NCI-H1417 treated with DMSO at 0.1 percent for 48 hours (cell line): ENCODE results near the gene UGT1A7.

Experiments
- DNase-seq: peaks from one replicate; lab custom pipeline; 2025; lab: John Stamatoyannopoulos, UW

UGT1A7 gene

DNA sequence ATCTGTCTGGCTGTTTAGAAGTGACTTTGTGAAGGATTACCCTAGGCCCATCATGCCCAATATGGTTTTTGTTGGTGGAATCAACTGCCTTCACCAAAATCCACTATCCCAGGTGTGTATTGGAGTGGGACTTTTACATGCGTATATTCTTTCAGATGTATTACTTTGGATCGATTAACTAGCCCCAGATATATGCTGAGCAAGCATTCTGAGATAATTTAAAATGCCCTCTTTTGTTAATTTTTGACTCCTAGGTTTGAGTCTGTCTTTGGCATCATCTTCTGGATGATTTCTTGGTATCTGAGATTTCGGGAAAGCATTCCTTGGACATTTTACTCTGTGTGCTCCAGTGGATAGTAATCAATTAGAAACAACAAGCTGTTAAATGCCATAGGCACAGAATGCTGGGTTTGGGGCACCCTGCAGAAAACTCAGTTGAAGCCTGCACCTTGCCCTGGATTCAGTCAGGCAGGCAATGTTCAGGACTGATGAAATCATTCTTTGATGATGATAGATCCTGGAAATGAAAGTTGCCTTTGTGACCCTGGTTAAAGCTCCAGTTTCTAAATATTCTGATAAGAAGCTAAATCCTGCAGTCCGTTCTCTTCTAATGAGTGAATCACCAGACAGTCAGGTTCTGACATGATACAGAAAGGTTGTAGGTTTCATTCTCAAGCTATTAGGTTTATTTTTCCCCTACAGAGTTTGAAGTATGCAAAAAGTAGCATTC is 79.5 kb downstream of the UGT1A7 start:
- DNase-seq = no peak

DNA sequence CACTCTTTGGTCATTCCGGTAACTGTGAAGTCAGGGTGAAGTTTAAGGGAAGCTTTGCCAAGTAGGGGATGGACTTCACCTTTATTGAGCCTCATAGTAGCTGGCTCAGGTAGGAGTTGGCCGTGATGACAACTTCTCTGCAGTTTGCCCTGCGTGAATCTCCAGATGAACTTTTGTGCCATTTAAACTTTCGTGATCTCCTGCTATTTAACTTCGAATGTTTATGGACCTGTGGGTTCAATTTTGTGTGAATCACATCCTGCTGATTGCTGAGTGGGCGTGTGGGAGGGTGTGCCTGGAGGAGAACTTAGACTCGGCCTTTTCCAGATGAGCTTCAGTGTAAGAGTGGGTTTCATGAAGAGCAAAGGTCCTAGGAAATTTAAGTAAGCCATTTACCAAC is 82.6 kb downstream of the UGT1A7 start:
- DNase-seq = no peak

DNA sequence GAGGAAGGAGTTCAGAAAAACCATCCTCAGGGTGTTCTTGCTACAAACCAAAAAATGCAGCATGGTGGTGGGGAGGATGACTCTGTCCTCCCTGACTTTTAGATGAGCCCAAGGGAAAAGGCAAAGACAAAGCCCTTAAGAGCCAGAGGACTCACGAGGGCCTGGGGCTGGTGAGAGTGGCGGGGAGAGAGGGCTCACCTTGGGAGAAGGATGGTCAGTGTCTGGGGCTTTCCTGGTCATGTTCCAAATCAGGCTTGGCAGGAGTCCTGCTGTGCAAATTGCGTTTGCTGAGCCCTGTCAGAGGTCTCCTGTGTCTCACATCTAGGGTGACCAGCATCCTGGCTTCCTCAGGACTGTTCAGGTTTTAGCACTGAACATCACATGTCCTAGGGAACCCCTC is 83.1 kb downstream of the UGT1A7 start:
- DNase-seq = no peak

DNA sequence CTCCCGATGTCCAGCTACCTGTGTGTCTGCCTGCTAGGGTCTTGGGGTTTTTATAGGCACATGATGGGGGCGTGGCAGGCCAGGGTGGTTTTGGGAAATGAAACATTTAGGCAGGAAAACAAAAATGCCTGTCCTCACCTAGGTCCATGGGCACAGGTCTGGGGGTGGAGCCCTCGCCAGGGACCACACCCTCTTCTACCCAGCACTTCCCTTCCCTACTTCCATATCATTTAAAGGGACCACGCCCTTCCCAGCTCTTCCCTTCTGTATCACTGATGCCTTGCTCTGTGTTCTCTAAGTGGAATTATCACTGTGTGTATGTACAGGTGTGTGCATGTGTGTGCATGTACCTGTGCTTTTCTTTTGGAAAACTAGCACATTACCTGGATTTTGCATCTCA is 84.7 kb downstream of the UGT1A7 start:
- DNase-seq = no peak

DNA sequence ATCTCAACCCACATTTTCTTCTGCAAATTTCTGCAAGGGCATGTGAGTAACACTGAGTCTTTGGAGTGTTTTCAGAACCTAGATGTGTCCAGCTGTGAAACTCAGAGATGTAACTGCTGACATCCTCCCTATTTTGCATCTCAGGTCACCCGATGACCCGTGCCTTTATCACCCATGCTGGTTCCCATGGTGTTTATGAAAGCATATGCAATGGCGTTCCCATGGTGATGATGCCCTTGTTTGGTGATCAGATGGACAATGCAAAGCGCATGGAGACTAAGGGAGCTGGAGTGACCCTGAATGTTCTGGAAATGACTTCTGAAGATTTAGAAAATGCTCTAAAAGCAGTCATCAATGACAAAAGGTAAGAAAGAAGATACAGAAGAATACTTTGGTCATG is 86.4 kb downstream of the UGT1A7 start:
- DNase-seq = no peak

DNA sequence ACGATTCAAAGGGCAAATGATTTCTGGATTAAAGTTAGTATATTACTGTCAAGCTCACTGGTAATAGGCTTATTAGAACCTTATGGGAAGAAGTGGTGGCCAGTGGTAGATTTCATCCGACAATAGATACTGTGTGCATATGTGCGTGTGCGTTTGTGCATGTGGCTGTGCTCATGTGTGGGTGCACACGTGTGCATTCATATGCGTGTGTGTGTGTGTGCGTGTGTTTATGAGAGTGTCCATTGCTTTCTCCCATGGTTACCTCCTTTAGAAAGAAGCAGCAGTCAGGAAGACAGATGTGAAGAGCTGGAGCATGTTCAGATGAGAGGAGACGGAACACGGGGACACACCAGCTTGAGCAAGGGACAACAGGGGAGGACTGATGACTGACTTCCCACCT is 87.6 kb downstream of the UGT1A7 start:
- no peak for DNase-seq

DNA sequence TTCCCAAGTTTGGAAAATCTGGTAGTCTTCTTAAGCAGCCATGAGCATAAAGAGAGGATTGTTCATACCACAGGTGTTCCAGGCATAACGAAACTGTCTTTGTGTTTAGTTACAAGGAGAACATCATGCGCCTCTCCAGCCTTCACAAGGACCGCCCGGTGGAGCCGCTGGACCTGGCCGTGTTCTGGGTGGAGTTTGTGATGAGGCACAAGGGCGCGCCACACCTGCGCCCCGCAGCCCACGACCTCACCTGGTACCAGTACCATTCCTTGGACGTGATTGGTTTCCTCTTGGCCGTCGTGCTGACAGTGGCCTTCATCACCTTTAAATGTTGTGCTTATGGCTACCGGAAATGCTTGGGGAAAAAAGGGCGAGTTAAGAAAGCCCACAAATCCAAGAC is 90.5 kb downstream of the UGT1A7 start:
- DNase-seq = no peak

DNA sequence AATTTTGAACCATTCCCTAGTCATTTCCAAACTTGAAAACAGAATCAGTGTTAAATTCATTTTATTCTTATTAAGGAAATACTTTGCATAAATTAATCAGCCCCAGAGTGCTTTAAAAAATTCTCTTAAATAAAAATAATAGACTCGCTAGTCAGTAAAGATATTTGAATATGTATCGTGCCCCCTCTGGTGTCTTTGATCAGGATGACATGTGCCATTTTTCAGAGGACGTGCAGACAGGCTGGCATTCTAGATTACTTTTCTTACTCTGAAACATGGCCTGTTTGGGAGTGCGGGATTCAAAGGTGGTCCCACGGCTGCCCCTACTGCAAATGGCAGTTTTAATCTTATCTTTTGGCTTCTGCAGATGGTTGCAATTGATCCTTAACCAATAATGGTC is 90.9 kb downstream of the UGT1A7 start:
- DNase-seq = no peak

DNA sequence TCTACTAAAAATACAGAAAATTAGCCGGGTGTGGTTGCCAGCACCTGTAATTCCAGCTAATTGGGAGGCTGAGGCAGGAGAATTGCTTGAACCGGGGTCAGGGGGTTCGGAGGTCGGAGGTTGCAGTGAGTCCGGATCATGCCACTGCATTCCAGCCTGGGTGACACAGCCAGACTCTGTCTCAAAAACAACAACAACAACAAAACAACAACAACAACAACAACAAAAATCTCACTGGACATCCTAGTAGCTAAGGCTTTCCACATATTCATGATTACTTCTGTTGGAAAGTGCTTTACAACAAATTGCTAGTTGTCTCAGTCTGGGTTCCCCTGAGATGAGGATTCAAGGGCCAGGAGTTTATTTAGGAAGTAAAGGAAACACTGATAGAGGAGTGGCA is 92.2 kb downstream of the UGT1A7 start:
- DNase-seq = no peak

DNA sequence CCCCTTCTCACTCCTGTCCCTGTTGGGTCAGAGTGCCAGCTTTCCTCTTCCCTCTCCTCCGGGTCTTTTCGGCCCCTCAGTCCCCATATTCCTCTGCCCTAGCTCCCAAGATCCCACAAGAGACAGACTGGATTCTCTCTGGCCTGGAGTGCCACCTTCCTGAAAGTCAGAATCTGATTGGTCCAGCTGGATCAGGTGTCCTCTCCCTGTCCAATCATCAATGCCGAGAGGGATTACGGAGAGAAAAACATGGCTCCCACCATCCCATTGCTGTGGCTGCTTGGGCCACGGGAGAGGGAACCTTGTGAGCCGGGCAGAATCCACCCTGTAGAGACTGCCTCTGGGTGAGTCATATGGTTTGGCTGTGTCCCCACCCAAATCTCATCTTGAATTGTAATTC is 93.7 kb downstream of the UGT1A7 start:
- DNase-seq = no peak

DNA sequence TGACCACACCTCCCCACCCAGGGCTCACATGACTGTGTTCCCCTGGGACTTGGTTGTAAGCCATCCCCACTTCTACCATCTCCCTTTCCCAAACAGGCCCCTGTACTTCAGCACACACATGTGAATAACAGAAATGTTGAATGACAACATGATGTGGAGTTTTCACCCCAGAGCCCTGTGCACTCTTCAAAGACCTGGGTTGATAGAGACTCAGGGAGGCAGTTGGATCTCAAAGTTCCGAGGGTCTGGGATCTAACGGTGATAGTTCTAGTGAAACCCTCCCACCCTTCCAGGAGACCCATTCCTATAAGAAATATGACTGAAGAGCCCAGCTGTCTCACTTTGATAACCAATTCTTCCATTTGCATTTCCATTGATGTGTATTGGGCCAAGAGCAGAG is 96.3 kb downstream of the UGT1A7 start, which contains the start of gene MROH2A:
Gene MROH2A (plus strand): TSS at position 301 of the 400 bp plus-strand sequence. CDS start 1,029 bp downstream, outside the sequence.
- DNase-seq = no peak

DNA sequence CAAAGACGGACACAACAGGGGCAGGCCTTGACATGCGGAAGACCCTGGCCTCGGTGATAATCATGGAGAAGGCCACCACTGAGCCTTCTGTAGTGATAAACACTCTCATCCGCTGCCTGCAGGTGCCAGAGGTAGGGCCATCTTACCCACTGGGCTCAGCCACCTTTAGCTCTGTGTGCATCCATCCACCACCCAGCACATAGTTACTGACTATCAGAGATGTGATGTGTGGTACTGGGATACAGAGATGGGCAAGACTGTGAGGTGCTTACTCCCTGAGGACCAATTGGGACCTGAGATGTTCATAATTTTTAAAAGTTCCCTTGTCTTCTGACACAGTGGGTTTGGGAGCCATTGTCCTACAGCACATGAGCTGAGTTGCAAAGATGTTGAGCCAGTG is 98.0 kb downstream of the UGT1A7 start:
- no peak for DNase-seq

DNA sequence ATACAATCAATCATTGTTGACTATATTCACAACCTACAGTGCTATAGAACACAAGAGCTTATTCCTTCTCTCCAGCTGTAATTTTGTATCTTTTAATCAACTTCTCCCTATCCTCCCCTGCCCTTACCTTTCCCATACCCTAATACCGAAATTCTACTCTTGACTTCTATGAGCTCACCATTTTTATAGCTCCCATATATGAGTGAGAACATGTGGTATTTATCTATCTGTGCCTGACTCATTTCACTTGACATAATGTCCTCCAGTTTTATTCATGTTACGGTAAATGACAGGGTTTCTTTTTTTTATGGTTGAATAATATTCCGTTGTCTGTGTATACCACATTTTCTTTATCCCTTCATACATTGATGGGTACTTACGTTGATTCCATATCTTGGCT is 99.1 kb downstream of the UGT1A7 start:
- DNase-seq = no peak

DNA sequence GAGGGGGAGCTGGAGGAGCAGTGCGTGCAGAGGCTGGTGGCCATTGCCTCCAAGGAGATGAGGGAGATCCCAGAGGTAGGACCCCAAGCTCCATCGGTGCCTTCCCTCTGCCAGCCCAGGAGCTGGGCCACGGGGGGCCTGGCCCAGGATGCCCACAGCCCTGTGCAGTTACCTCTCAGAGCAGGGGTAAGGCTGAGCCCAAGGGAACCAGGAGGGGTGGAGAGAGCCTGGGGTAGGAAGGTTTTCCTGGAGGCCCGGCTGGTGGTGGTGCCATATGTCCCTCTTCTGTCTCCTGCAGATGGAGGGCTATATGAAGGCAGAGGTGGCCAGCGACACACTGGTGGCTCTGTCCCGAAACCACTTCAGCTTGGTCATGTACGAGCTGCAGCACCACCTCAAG is 107.9 kb downstream of the UGT1A7 start:
- DNase-seq = no peak

DNA sequence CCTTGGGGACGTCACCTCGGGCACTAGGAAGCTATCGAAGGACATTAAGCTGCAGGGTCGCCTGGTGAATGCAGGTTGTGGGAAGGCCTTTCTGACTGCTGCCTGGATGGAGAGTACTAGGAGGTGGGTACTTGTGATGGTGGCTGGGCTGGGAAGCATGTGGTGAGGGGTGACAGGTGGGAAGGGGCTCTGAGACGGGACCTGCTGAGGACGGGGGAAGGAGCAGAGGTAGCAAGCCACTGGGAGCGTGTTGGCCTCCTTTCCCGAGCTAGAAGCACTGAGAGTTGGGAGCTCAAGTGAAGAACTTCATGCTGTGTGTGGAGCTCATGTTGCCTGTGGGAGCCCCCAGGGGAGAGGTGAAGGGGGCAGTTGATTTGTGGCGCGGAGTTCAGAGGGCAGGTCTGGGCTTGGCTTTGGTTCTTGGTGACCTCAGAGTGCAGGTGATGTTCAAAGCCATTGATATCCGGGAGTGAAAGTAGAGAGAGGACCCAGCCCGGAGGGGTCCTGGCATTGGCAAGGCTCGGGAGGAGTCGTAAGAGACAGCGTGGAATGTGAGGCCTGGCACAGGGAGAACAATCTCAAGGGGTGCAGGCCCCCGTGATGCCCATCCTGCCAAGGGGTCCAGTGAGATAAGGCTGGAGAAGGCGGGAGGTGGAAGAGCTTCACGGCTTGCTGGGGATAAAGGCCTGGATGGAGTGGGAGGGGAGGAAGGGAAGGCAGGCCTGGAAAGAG is 109.6 kb downstream of the UGT1A7 start:
- no peak for DNase-seq

DNA sequence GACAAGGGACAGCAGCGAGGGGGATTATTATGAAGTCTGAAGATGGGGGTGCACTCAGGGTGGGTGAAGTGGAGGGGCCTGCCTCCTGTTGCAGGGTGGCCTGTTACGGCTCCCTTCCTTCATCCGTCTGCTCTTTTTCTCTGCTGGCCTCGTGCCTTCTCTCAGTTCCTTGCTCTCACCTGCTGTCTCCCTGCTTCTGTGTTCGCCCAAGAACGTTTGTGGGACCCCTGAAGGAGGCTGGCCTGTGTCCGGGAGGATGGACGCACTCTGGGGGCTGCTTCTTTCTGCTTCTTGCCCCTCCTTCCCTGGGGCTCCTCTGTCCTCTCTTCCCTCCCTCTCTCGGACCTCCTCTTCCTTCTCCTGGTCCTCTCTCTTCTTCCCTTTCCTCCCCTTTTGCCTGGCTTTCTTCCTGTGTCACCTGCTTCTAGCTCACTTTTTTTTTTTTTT is 110.2 kb downstream of the UGT1A7 start:
- DNase-seq = no peak

DNA sequence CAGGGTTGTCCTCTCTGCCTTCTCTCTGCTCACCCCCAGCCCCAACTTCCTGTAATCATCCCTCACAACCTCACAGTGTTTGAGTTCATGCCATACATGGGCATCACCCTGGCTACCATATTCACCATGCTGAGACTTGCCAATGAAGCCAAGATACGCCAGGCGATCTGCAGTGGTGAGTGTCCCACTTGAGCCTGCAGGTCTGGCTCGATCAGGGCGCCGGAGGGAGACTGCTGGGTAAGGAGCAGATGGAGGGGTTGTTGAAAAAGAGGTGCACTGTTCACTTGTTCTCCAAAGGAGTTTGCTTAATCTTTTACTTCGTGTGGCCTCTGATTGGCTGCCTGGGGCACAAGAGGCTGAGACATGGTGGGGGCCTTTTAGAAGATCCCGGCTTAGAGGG is 111.0 kb downstream of the UGT1A7 start:
- DNase-seq = no peak

DNA sequence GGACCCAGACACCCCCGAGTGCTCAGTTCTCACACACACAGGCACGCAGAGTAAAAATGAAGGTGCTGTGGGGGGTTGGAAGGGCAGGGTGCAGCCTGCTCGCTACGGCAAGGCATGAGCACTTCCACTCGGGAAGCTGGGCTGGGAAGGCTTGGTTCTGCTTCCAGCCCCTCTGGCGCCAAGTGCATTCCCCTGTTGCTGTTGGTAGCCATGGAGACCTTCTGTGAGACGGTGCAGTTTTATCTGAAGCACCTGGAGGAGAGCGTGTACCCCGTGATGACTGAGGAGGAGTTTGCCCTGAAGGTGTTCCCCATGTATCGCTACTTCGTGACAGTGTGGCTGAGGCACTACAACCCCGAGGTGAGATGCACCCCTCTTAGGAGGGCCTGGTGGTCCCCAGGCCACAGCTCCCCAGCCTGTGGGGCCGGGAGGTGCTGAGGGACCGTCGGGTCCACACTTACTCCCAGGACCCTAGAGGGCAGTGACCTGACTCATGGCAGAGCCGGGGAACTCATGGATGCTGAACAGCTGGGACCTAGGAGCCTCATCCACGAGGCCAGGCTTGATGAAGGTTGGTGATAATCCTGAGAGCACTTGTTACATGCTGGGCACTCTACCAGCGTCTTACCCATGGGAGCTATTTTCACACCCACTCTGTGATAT is 111.9 kb downstream of the UGT1A7 start:
- no peak for DNase-seq

DNA sequence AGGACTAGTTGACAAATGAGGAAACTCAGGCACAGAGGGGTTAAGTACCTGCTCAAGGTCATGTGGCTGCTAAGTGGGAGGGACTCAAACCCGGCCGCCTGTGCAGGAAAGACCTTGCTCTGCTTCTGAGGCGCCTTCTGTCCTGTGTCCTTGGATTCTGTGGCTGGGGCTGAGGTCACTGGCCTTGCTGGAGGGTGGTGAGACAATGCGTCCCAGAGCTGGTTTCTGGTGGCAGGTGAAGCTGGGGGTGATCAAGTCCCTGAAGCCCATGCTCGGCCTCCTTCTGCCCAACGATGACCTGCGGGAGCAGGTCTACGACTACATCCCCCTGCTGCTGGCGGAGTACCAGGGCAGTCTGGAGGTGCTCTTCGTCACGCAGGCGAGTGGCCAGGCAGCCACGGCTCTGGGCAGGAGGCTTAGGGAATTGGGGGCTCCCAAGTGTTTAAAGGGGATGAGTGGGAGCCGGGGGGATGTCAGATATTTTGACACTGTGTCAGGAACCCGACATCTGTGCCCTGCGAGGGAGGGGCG is 112.5 kb downstream of the UGT1A7 start:
- DNase-seq = no peak

DNA sequence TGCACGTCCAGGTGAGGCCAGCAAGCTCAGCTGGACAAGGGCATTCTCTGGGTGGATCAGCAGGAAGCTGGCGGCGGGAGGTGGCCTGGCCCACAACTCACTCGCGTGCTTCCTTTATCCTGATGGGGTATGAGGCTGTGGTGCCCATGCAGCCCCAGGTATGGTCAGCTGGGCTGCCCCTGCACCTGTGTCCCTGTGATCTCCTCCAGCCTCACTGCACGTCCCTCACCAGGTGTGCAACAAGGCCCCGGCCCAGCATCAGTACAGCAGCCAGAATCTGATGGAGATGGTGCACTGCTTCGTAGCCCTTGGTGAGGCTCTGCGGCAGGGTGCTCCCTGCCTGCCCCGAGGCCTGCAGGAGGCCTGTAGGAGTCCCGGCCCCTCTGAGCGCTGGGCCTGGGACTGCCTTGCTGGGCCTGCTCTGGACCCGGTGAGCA is 114.1 kb downstream of the UGT1A7 start:
- DNase-seq = no peak

DNA sequence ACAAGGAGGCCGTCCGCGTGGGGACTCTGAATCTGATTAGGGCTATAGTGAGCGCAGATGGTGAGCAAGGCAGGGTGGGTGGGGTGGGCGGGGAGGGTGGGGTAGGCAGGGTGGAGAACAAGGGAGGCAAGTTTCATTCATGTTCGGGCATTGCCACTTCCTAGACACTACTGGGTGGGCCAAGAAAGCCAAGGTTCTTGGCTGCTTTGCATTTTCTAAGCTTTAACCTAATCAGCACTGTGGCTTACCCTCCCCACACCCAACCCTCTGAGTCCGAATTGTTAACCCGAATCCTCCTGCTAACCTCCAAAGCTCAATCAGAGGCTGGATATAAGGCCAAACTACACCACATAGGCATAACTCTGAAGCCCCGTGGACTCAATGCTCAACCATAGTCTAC is 114.6 kb downstream of the UGT1A7 start:
- DNase-seq = no peak

DNA sequence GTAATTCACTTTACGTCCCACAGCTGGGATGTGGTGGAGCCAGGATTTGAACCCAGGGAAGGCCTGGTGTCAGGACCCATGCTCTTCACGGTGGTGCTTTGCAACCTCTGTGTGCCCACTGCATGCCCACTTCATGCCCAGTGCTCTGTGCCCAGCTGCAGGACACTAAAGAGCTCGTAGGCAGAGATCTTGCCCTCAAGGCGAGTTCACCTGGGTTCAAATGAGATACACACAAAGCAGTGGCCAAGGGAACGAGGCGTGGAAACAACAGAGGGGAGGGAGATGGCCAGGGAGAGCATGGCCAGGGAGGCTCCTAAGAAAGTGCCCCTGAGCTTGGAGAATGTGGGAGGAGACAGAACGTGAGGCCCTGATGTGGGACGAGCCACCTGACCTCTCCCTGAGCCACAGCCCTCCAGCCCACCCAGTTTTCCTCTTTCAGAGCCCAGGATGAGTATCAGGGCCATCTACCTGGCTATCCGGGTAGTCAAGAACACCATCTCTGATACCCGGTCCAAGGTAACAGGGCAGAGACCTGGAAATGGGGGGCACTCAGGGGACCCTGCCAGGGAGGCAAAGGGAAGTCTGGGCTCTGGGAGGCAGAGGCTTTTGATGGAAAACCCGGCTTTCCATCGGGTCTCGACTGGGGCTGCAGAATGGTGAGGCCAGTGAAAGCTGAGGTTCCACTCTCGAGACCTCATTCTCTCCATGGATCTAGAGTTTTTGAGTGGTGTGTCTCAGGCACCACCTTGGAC is 116.8 kb downstream of the UGT1A7 start:
- no peak for DNase-seq
